ENCODE measurements around the gene ACY1. TPM values are rescaled to one million over a fixed set of nuclear protein-coding genes. Genes with fewer than 3 reads are reported as not detected.
"Not testable (repeated sequence)": the region's sequence is repeated elsewhere in the genome, so short reads cannot be mapped to it uniquely, and the experiment has no call there.

The ACY1 gene
- total RNA-seq, 1 donor from 2014 or later: 26.7 TPM

GRCh38 chr3:52030714-52031310, 47.5 kb downstream of the ACY1 start:
- Mint-ChIP-seq H3K4me1 (no peaks in the 10 kb centered on the region), H3K36me3 (ENCODE audit: low read depth) (no peaks in the 10 kb centered on the region), H3K9me3 (no peaks in the 10 kb centered on the region), H3K27me3 (no peaks in the 10 kb centered on the region), H3K27ac (no peak overlapping the region), H3K4me3 (no peak overlapping the region)
- intact Hi-C loops (cut with micrococcal nuclease): no loop called here
- ChIA-PET POLR2A (interaction anchor here (1.0 kb wide), 1 partner anchor 55 kb away, joined by 4 read pairs; no protein-coding TSS in a partner anchor), CTCF (no interaction called here)
- DNase-seq (no peak), ATAC-seq (ENCODE audit: low read depth) (no peak)
- TF ChIP-seq, protein P1, sequence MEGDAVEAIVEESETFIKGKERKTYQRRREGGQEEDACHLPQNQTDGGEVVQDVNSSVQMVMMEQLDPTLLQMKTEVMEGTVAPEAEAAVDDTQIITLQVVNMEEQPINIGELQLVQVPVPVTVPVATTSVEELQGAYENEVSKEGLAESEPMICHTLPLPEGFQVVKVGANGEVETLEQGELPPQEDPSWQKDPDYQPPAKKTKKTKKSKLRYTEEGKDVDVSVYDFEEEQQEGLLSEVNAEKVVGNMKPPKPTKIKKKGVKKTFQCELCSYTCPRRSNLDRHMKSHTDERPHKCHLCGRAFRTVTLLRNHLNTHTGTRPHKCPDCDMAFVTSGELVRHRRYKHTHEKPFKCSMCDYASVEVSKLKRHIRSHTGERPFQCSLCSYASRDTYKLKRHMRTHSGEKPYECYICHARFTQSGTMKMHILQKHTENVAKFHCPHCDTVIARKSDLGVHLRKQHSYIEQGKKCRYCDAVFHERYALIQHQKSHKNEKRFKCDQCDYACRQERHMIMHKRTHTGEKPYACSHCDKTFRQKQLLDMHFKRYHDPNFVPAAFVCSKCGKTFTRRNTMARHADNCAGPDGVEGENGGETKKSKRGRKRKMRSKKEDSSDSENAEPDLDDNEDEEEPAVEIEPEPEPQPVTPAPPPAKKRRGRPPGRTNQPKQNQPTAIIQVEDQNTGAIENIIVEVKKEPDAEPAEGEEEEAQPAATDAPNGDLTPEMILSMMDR (IDR thresholded peaks at IDR 0.05): no peak

- Mint-ChIP-seq H3K4me1 (peaks cover 4% of the 10 kb centered on the region), H3K27ac (no peak overlapping the region), H3K4me3 (no peak overlapping the region), H3K36me3 (ENCODE audit: low read depth) (no peaks in the 10 kb centered on the region), H3K9me3 (no peaks in the 10 kb centered on the region), H3K27me3 (no peaks in the 10 kb centered on the region)
- TF ChIP-seq, protein P1 (IDR thresholded peaks at IDR 0.05): no peak
- DNase-seq: no peak
- POLR2A ChIA-PET: interaction anchor here (0.6 to 1.0 kb wide), 2 partner anchors 54 to 341 kb away, joined by 4 to 5 read pairs; no protein-coding TSS in a partner anchor
- ATAC-seq (ENCODE audit: low read depth): no peak
- CTCF ChIA-PET: no interaction called here
- intact Hi-C loops (cut with micrococcal nuclease): no loop called here
Measured at GRCh38 chr3:52031896-52032295, 48.6 kb downstream of the ACY1 start.

DNA sequence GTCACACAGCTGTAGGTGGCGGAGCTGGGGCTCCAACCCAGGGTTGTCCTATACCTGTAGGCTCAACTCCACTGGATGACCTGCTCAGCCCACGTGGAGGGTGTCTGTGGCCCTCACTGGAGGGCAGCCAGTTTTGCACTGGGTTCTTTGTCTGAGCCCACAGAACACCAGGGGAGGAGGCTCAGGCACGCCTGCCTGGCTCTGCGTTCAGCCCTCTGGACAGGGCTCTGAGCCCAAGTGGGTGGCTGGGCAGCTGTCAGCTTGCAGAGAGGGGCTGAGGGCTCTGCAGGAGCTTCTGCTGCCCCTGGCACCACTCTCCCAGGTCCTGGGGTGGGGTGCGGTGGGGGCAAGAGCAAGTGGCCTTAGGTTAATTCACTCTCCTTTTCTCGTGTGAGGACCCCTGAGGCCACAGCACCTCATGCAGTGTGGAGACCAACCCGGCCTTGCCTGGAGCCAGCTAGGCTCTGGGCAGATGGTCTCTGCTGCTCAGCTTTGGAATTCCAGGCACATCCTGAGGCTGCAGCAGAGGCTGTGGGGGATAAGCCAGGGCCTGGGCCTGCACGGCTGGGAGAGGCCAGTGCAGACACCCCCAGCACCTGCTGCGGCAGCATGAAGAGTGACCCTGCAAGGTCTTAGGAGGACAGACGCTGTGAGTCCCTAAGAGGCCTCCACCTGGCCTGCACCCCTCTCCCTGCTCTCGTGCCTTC, 49.5 kb downstream of the ACY1 start:
- H3K4me3 Mint-ChIP-seq: no peak overlapping the region
- intact Hi-C loops (cut with micrococcal nuclease): no loop called here
- no peak overlapping the region for H3K27ac Mint-ChIP-seq
- H3K27me3 Mint-ChIP-seq: no peaks in the 10 kb centered on the region
- DNase-seq (no peak), ATAC-seq (ENCODE audit: low read depth) (no peak)
- CTCF ChIA-PET: no interaction called here
- TF ChIP-seq, protein P1 (IDR thresholded peaks at IDR 0.05): no peak
- no peaks in the 10 kb centered on the region for H3K9me3 Mint-ChIP-seq
- POLR2A ChIA-PET: no interaction called here
- peaks cover 4% of the 10 kb centered on the region for H3K4me1 Mint-ChIP-seq
- no peaks in the 10 kb centered on the region for H3K36me3 Mint-ChIP-seq (ENCODE audit: low read depth)

DNA sequence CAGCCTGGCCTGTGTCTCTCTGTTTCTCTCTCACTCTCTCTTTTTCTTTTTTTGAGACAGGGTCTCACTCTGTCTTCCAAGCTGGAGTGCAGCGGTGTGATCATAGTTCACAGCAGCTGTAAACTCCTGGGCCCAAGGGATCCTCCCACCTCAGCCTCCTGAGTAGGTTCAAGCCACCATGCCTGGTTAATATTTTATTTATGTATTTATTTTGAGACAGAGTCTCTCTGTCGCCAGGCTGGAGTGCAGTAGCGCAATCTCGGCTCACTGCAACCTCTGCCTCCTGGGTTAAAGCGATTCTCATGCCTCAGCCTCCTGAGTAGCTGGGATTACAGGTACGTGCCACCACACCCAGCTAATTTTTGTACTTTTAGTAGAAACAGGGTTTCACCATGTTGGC, 50.4 kb downstream of the ACY1 start:
- intact Hi-C loops (cut with micrococcal nuclease): not testable (repeated sequence)

DNA sequence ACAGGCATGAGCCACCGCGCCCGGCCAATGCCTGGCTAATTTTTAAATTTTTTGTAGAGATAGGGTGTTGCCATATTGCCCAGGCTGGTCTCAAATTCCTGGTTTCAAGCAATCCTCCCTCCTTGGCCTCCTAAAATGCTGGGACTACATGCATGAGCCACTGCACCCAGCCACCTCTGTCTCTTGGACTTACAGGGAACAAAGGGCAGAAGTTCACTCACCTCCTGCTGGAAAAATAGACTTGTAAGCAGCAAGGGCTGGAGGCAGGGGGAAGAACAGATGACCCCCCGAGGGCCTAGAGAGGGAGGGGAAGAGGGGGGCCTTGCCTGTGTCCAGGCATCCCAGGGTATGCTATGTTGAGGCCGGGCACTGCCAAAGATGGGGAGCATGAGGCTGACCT, 50.9 kb downstream of the ACY1 start:
- Mint-ChIP-seq H3K36me3 (ENCODE audit: low read depth) (no peaks in the 10 kb centered on the region), H3K27ac (no peak overlapping the region), H3K4me1 (peaks cover 4% of the 10 kb centered on the region), H3K27me3 (no peaks in the 10 kb centered on the region), H3K9me3 (no peaks in the 10 kb centered on the region), H3K4me3 (no peak overlapping the region)
- intact Hi-C loops (cut with micrococcal nuclease): no loop called here
- ChIA-PET CTCF (no interaction called here), POLR2A (no interaction called here)
- TF ChIP-seq, protein P1 (IDR thresholded peaks at IDR 0.05): no peak
- ATAC-seq (ENCODE audit: low read depth) (no peak), DNase-seq (no peak)

More for the DNA sequence above, 50.4 kb downstream of the ACY1 start:
- ATAC-seq (ENCODE audit: low read depth); H3K36me3 Mint-ChIP-seq (ENCODE audit: low read depth); H3K27me3 Mint-ChIP-seq; DNase-seq; H3K4me1 Mint-ChIP-seq; CTCF ChIA-PET; H3K27ac Mint-ChIP-seq; H3K9me3 Mint-ChIP-seq; H3K4me3 Mint-ChIP-seq: not testable (repeated sequence)
- POLR2A ChIA-PET: interaction anchor here (0.5 to 0.6 kb wide), 3 partner anchors 107 to 399 kb away, joined by 4 to 8 read pairs (median 6); no protein-coding TSS in a partner anchor

Measured in activated B cell treated with CpG ODN at 0.5 μM for 24 hours (primary cell).